ENCODE data around the gene COL5A1.
A peak's percentile ranks its signal among the peaks of the same experiment; 100 is the strongest.

COL5A1 gene

GRCh38 chr9:134748591-134748990 lies 107.0 kb downstream of the COL5A1 start:
- DNase-seq: no peak

DNA sequence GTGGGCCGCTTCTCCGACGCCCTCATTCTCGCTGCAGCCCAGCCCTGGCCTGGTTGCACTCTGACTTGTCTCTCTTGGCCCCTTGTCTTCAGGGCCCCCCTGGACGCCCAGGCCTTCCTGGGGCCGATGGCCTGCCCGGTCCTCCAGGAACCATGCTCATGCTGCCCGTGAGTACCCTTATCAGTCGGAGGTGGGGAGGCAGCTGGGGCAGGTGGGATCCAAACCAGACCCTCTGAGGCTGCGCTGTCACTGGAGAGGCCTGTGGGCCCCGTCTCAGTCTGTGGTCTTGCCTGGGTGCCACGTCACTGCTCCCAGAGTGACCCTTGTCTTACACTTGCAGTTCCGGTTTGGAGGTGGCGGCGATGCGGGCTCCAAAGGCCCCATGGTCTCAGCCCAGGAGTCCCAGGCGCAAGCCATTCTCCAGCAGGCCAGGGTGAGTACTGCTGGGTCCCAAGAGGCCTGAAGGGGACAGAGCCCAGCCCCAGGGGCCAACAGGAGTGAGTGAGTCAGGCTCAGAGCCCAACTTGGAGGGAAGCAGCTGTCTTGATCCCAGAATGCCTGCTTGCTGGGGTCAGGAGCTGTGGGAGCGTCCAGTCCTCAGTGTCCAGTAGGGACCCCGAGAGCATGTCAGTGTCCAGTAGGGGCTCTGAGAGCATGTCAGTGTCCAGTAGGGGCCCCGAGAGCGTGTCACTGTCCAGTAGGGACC lies 109.0 kb downstream of the COL5A1 start:
- DNase-seq: no peak

DNA sequence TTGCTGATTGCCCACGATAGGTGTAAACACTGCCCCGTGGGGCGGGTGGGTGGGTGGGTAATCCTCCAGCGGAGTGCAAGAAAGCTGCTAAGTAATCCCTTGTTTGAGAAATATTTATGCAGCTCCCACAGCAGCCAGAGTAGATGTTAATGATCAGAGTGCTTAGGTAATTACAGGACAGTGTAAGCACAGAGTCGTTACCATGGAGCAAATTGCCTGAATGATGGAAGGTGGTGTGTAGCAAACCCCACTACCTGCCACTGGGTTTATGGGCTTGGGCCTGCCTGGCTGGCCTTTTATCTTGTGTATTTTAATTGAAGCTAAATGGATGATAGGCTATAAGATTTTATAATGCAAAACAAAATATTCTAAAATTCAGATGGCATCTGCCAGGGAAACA lies 110.0 kb downstream of the COL5A1 start:
- no peak for DNase-seq

GRCh38 chr9:134752471-134753168 lies 111.0 kb downstream of the COL5A1 start:
- DNase-seq: no peak

- no peak for DNase-seq
These were observed 111.6 kb downstream of the COL5A1 start for GRCh38 chr9:134753191-134753590.

- DNase-seq: no peak
These were observed 113.8 kb downstream of the COL5A1 start for GRCh38 chr9:134755221-134755907.

DNA sequence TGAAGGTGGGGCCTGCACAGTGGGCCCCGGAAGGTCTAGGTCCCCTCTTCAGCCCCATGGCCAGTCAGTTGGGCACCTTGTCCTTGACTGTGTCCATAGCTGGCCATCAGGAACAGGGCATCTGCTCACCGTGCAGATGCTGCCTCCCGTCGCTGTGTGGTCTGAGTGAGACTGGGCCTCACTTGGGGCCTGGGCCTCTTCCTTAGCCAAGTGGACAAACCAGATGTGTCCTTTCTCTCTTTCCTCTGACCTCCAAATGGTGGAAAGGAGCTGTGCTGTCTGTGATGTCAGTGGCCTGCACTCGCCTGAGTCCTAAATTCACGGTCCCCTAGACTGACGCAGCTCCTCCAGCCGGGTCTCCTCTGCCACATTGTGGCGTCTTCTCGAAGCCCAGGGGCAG lies 114.5 kb downstream of the COL5A1 start:
- DNase-seq: no peak

DNA sequence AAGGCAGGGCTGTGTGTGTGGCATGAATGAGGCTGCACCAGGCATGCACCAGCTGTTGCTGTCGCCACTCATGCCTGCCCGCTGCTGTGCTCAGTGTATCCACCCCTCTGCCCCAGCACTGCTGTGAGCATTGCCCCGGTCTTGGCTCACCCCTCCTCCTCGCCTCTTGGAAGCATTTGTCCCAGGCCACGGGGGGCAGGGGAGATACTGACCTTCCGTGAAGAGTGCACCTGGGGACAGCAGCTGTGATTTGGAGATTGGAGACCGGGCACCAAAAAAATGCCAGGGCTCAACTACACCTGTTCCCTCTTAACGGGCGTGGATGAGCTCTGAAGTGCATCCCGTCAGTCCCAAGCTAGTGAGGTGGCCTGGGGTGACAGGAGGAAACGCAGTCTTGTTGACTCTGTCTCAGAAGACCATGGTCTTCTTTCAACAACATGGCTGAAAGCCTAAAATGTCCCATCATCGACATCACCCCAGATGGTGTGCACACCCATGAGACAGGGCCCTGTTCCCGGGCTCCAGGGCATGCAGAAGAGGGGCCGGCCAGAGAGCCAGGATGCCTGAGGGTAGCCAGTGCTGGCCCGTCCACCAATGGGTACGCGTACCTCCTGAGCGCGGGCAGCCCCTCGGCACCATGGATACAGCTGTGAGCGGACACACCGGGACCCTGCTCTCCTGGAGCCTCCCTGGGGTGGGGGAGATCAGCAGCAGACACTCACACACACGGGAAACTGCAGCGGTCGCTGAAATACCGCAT lies 115.8 kb downstream of the COL5A1 start:
- no peak for DNase-seq

- peak; percentile 63 for DNase-seq
These were observed 117.5 kb downstream of the COL5A1 start for GRCh38 chr9:134758949-134759607.

DNA sequence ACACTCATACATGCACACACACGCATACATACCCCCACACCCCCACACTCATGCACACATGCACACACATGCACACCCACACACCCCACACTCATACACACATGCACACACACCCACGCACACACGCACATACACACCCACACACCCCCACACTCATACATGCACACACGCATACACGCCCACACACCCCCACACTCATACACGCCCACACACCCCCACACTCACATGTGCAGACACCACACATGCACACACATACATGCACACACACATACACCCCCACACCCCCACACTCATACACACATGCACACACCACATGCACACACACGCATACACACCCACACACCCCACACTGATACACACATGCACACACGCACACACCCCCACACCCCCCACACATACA lies 118.3 kb downstream of the COL5A1 start:
- no peak for DNase-seq

DNA sequence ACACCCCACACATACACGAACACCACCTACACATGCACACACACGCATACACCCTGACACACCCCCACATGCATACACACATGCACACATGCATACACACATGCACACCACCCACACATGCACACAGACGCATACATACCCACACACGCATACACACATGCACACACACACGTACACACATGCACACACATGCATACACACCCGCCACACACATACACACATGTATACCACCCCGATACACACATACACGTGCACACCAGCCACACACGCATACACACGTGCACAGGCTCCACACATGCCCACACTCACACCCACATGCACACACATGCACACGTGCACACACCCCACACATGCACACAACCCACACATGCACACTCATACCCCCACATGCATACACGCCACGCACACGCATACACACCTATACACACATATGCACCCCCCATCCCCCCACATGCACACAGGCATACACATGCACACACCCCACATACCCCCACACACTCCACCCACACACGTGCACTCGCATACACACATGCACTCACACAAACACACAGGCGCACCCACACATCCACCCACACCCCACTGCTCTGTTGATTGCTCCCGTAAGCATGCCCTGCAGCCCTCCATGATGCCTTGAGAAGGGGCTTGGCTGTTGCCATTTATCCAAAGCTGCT lies 119.3 kb downstream of the COL5A1 start:
- no peak for DNase-seq

DNA sequence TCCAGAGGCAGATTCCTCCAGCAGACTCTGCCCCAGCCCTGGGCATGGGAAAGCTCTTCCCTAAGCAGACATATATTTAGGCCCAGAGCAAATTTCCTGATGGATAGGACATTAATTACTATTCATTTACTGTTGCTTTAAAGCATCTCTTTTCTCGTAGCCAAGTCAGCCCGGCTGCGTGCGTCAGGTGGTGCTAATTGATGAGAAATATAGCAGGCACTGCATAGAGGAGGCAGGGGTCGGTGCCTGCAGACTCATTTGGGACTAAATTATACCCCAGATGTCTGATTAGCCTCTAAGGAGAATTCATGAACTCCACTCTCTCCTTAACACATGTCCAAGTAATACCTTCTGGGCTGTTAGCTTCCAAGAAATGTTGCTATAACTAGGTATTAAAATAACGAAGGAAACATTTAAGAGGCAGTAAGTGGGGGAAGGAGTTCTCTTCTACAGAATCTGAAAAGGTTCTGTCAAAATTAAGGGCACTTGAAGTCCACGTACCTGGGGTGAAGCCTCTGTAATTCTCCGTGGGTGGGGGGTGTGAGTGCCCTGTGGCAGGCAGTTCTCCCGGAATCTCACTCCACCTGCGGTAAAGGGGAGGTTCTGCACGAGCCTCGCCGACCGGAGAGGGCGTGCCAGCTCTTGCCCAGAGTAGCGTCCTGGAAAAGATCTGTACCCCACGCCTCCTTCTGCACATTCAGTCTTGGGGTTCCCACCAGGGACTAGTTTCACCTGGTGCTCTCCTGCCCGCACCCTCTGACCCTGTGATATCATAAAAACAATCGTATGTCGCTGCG lies 123.1 kb downstream of the COL5A1 start:
- no peak for DNase-seq

DNA sequence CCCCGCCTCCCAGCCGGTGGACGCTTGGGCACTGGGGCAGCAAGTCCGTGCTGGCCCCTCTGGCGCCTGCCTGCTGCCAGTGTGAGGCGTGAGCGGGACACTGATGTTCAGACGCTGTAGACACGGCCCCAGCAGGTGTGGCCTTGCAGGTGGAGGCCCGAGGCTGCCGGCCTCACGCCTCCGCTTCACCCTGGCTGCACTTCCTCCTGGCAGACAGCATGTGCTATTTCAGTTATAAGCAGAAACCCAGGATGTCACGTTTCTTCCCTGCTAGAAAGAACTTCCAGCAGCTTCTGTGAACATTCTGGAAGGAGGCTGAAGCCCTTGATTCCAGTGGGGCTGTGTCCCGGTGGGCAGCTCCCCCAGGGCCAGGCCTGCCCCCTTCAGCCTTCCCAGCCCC lies 124.2 kb downstream of the COL5A1 start:
- no peak for DNase-seq

GRCh38 chr9:134766587-134766986 lies 125.0 kb downstream of the COL5A1 start:
- no peak for DNase-seq

- DNase-seq: no peak
These were observed 126.7 kb downstream of the COL5A1 start for GRCh38 chr9:134768332-134768708.

GRCh38 chr9:134768709-134769351 lies 127.2 kb downstream of the COL5A1 start:
- DNase-seq: peak; percentile 64

GRCh38 chr9:134770972-134771971 lies 129.7 kb downstream of the COL5A1 start:
- no peak for DNase-seq

GRCh38 chr9:134772331-134772730 lies 130.7 kb downstream of the COL5A1 start:
- DNase-seq: no peak

GRCh38 chr9:134773842-134774241 lies 132.2 kb downstream of the COL5A1 start:
- DNase-seq: no peak

Measured in fibroblast of skin of scalp (primary cell).